GM23338 (cell line): ENCODE results near the gene IL1RL1. TPM values are rescaled to one million over a fixed set of nuclear protein-coding genes. Genes with fewer than 3 reads are reported as not detected.

Experiments
- ATAC-seq: fragments of 200-7000 bp; cut with Tn5 transposase; 3 replicates; pipeline ENCODE4 v1.9.1; 2020
- DNase-seq: peaks from one replicate; pipeline ENCODE4 v3.0.0-alpha.2; 2015; ENCODE audit warnings: low spot score
- H2AFZ ChIP-seq: fragments of 200-600 bp; sonication (generic); 2 replicates; pipeline ENCODE4 v1.8.0; 2016; ENCODE audit warnings: antibody characterized with exemption, mild to moderate bottlenecking, moderate library complexity
- H3F3A ChIP-seq: fragments of 200-600 bp; sonication (generic); replicated peaks from 2 replicates; pipeline ENCODE4 v1.8.0; 2017; ENCODE audit warnings: antibody characterized with exemption, mixed run types, low read depth
- H3K27ac ChIP-seq: fragments of 200-600 bp; sonication (generic); 2 replicates; pipeline ENCODE4 v1.6.1; 2016; ENCODE audit warnings: low read depth
- H3K27me3 ChIP-seq: fragments of 200-600 bp; sonication (generic); 2 replicates; pipeline ENCODE4 v1.8.0; 2016; ENCODE audit warnings: mild to moderate bottlenecking, mixed run types, moderate library complexity; ENCODE audit not compliant: insufficient read depth
- H3K36me3 ChIP-seq: fragments of 200-600 bp; sonication (generic); 2 replicates; pipeline ENCODE4 v1.8.0; 2016; ENCODE audit warnings: mild to moderate bottlenecking; ENCODE audit not compliant: insufficient read depth
- H3K4me1 ChIP-seq: fragments of 200-600 bp; sonication (generic); 2 replicates; pipeline ENCODE4 v1.8.0; 2016; ENCODE audit warnings: mild to moderate bottlenecking, moderate library complexity; ENCODE audit not compliant: insufficient read depth
- H3K4me2 ChIP-seq: fragments of 200-600 bp; sonication (generic); 2 replicates; pipeline ENCODE4 v1.7.1; 2017; ENCODE audit warnings: mixed run types
- H3K4me3 ChIP-seq: fragments of 200-600 bp; sonication (generic); 2 replicates; pipeline ENCODE4 v1.6.1; 2016; ENCODE audit warnings: mixed run types
- H3K79me2 ChIP-seq: fragments of 200-600 bp; sonication (generic); replicated peaks from 2 replicates; pipeline ENCODE4 v1.8.0; 2017; ENCODE audit warnings: mild to moderate bottlenecking; ENCODE audit not compliant: insufficient read depth
- H3K9me2 ChIP-seq: fragments of 200-600 bp; sonication (generic); 2 replicates; pipeline ENCODE4 v1.8.0; 2017; ENCODE audit not compliant: insufficient read depth
- H4K20me1 ChIP-seq: fragments of 200-600 bp; sonication (generic); replicated peaks from 2 replicates; pipeline ENCODE4 v1.8.0; 2017; ENCODE audit warnings: mild to moderate bottlenecking; ENCODE audit not compliant: insufficient read depth
- H3K27ac Mint-ChIP-seq: 2 replicates; pipeline ENCODE4 v1.8.0; 2020; ENCODE audit warnings: inconsistent platforms, mild to moderate bottlenecking, moderate library complexity, mixed read lengths
- H3K27me3 Mint-ChIP-seq: 3 replicates; pipeline ENCODE4 v1.8.0; 2022; ENCODE audit warnings: low read depth, mild to moderate bottlenecking, moderate library complexity, mixed read lengths, inconsistent platforms; ENCODE audit not compliant: insufficient read depth, poor library complexity
- H3K36me3 Mint-ChIP-seq: 3 replicates; pipeline ENCODE4 v1.8.0; 2021; ENCODE audit warnings: low read depth, mild to moderate bottlenecking, inconsistent platforms, moderate library complexity, mixed read lengths
- H3K4me1 Mint-ChIP-seq: 3 replicates; pipeline ENCODE4 v1.8.0; 2020; ENCODE audit warnings: mild to moderate bottlenecking, inconsistent platforms, mixed read lengths
- H3K4me3 Mint-ChIP-seq: 3 replicates; pipeline ENCODE4 v1.8.0; 2021; ENCODE audit warnings: moderate library complexity, mild to moderate bottlenecking, inconsistent platforms, mixed read lengths
- H3K9me3 Mint-ChIP-seq: 3 replicates; pipeline ENCODE4 v1.8.0; 2020; ENCODE audit warnings: moderate library complexity, mild to moderate bottlenecking, inconsistent platforms, mixed read lengths
- CREB1 ChIP-seq: fragments of 250-450 bp; sonication (Bioruptor Pico); IDR thresholded peaks from 2 replicates; pipeline ENCODE4 v1.5.0; 2020; ENCODE audit warnings: low read depth, mild to moderate bottlenecking, moderate library complexity
- EZH2 ChIP-seq: fragments of 200-600 bp; sonication (generic); IDR thresholded peaks from one replicate; pipeline ENCODE4 v1.8.0; 2017; ENCODE audit warnings: antibody characterized with exemption, mild to moderate bottlenecking, low read depth; ENCODE audit not compliant: unreplicated experiment
- EZH2phosphoT487 ChIP-seq: fragments of 200-600 bp; sonication (generic); IDR thresholded peaks from one replicate; pipeline ENCODE4 v1.8.1; 2018; ENCODE audit warnings: antibody characterized with exemption; ENCODE audit not compliant: unreplicated experiment
- JUNB ChIP-seq: IDR thresholded peaks from one replicate; pipeline ENCODE4 v1.6.1; 2016; ENCODE audit warnings: antibody characterized with exemption; ENCODE audit not compliant: unreplicated experiment
- NANOG ChIP-seq: IDR thresholded peaks from 2 replicates; pipeline ENCODE4 v1.6.1; 2016; ENCODE audit warnings: antibody characterized with exemption, borderline replicate concordance
- POLR2AphosphoS5 ChIP-seq: IDR thresholded peaks from 2 replicates; pipeline ENCODE4 v1.6.1; 2016; ENCODE audit warnings: antibody characterized with exemption, low read depth
- ZNF114 ChIP-seq: fragments of 250-450 bp; sonication (Bioruptor Pico); IDR thresholded peaks from 2 replicates; pipeline ENCODE4 v1.5.0; 2020; ENCODE audit warnings: mild to moderate bottlenecking, moderate library complexity
- ZNF331 ChIP-seq: fragments of 250-450 bp; sonication (Bioruptor Pico); IDR thresholded peaks from 2 replicates; pipeline ENCODE4 v1.5.0; 2020; ENCODE audit warnings: low read depth, mild to moderate bottlenecking, moderate library complexity
- polyA plus RNA-seq: library from polyadenylated mRNA; unstranded; fragments of >200 nt; fragmentation: Nextera tagmentation; extraction: Ambion mirVana; gene quantifications from 2 replicates; pipeline ENCODE4 v1.2.1, GENCODE V29; 2016
- total RNA-seq: library from RNA; depleted of rRNA; stranded (reverse); fragments of >200 nt; shearing (Covaris generic); gene quantifications from 2 replicates; pipeline ENCODE4 v1.2.3, GENCODE V29; 2014
- TF ChIP-seq, protein P1 (sequence below): IDR thresholded peaks from one replicate; pipeline ENCODE4 v1.6.1; 2018; ENCODE audit warnings: antibody characterized with exemption; ENCODE audit not compliant: unreplicated experiment
- TF ChIP-seq, protein P2 (sequence below), 2 experiments: fragments of 200-600 bp in 1 of 2; sonication (generic) in 1 of 2; conservative IDR thresholded peaks; 2 replicates each; pipeline versions ENCODE4 v1.5.1 to v1.6.1; 2016 to 2017; ENCODE audit warnings: antibody characterized with exemption in 2 of 2, low read depth in 2 of 2, mild to moderate bottlenecking in 2 of 2, moderate library complexity in 1 of 2
- TF ChIP-seq, protein P3 (sequence below): fragments of 250-450 bp; sonication (Bioruptor Pico); IDR thresholded peaks from 2 replicates; pipeline ENCODE4 v1.5.0; 2020; ENCODE audit warnings: mild to moderate bottlenecking, moderate library complexity

IL1RL1 gene
- total and polyA plus RNA-seq, 2 experiments from 2014 or later, result not detected

DNA sequence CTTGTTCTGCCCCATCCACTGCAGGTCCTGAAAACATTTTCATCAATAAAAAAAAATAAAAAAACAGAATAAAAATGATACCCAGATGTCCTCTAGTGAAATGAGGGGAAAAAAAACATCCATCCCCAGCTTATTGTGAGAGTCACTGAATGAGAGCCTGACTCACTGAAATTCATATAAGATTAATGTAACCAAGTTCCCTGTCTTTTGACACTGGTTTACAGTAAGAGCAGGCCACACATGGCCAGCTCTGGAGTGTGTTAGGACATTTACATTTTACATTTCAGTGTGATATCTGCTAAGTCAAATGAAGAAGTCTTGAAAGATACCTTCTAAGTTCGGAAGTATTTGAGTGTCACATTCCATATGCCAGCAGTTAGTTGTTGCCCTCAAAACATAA is 23.1 kb downstream of the IL1RL1 start:
- H3K36me3 Mint-ChIP-seq, result no peaks in the 10 kb centered on the region
- ATAC-seq (no peak), DNase-seq (no peak)
- Histone ChIP-seq H3K4me1 (no peaks in the 10 kb centered on the region), H3K4me3 (no peak overlapping the region), H3K79me2 (no peaks in the 10 kb centered on the region), H3K27me3 (no peaks in the 10 kb centered on the region), H3K4me2 (no peak overlapping the region), H3K9me2 (no peaks in the 10 kb centered on the region; the same call in 1 of the 2 replicates), H3K27ac (no peak overlapping the region), H2AFZ (no peak overlapping the region), H4K20me1 (no peaks in the 10 kb centered on the region), H3K36me3 (no peaks in the 10 kb centered on the region), H3F3A (no peaks in the 10 kb centered on the region)
- H3K9me3 Mint-ChIP-seq, result 0 out of 3 replicates have a peak, but pooled peaks cover 5% of the 10 kb centered on the region
- H3K4me3 Mint-ChIP-seq, result no peak overlapping the region
- no peaks in the 10 kb centered on the region for H3K4me1 Mint-ChIP-seq
- H3K27ac Mint-ChIP-seq, result no peak overlapping the region
- no peaks in the 10 kb centered on the region for H3K27me3 Mint-ChIP-seq
- TF ChIP-seq EZH2 (no peak), ZNF331 (CRISPR knock-in tag) (no peak), JUNB (no peak), NANOG (no peak), EZH2phosphoT487 (no peak), CREB1 (no peak), ZNF114 (CRISPR knock-in tag) (no peak), POLR2AphosphoS5 (no peak)
- TF ChIP-seq, protein P1, sequence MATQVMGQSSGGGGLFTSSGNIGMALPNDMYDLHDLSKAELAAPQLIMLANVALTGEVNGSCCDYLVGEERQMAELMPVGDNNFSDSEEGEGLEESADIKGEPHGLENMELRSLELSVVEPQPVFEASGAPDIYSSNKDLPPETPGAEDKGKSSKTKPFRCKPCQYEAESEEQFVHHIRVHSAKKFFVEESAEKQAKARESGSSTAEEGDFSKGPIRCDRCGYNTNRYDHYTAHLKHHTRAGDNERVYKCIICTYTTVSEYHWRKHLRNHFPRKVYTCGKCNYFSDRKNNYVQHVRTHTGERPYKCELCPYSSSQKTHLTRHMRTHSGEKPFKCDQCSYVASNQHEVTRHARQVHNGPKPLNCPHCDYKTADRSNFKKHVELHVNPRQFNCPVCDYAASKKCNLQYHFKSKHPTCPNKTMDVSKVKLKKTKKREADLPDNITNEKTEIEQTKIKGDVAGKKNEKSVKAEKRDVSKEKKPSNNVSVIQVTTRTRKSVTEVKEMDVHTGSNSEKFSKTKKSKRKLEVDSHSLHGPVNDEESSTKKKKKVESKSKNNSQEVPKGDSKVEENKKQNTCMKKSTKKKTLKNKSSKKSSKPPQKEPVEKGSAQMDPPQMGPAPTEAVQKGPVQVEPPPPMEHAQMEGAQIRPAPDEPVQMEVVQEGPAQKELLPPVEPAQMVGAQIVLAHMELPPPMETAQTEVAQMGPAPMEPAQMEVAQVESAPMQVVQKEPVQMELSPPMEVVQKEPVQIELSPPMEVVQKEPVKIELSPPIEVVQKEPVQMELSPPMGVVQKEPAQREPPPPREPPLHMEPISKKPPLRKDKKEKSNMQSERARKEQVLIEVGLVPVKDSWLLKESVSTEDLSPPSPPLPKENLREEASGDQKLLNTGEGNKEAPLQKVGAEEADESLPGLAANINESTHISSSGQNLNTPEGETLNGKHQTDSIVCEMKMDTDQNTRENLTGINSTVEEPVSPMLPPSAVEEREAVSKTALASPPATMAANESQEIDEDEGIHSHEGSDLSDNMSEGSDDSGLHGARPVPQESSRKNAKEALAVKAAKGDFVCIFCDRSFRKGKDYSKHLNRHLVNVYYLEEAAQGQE, result no peak
- TF ChIP-seq, protein P2, sequence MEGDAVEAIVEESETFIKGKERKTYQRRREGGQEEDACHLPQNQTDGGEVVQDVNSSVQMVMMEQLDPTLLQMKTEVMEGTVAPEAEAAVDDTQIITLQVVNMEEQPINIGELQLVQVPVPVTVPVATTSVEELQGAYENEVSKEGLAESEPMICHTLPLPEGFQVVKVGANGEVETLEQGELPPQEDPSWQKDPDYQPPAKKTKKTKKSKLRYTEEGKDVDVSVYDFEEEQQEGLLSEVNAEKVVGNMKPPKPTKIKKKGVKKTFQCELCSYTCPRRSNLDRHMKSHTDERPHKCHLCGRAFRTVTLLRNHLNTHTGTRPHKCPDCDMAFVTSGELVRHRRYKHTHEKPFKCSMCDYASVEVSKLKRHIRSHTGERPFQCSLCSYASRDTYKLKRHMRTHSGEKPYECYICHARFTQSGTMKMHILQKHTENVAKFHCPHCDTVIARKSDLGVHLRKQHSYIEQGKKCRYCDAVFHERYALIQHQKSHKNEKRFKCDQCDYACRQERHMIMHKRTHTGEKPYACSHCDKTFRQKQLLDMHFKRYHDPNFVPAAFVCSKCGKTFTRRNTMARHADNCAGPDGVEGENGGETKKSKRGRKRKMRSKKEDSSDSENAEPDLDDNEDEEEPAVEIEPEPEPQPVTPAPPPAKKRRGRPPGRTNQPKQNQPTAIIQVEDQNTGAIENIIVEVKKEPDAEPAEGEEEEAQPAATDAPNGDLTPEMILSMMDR (conservative IDR thresholded peaks at IDR 0.05; ENCODE audit: low read depth in 2 of 2), result no peak
- TF ChIP-seq, protein P3, sequence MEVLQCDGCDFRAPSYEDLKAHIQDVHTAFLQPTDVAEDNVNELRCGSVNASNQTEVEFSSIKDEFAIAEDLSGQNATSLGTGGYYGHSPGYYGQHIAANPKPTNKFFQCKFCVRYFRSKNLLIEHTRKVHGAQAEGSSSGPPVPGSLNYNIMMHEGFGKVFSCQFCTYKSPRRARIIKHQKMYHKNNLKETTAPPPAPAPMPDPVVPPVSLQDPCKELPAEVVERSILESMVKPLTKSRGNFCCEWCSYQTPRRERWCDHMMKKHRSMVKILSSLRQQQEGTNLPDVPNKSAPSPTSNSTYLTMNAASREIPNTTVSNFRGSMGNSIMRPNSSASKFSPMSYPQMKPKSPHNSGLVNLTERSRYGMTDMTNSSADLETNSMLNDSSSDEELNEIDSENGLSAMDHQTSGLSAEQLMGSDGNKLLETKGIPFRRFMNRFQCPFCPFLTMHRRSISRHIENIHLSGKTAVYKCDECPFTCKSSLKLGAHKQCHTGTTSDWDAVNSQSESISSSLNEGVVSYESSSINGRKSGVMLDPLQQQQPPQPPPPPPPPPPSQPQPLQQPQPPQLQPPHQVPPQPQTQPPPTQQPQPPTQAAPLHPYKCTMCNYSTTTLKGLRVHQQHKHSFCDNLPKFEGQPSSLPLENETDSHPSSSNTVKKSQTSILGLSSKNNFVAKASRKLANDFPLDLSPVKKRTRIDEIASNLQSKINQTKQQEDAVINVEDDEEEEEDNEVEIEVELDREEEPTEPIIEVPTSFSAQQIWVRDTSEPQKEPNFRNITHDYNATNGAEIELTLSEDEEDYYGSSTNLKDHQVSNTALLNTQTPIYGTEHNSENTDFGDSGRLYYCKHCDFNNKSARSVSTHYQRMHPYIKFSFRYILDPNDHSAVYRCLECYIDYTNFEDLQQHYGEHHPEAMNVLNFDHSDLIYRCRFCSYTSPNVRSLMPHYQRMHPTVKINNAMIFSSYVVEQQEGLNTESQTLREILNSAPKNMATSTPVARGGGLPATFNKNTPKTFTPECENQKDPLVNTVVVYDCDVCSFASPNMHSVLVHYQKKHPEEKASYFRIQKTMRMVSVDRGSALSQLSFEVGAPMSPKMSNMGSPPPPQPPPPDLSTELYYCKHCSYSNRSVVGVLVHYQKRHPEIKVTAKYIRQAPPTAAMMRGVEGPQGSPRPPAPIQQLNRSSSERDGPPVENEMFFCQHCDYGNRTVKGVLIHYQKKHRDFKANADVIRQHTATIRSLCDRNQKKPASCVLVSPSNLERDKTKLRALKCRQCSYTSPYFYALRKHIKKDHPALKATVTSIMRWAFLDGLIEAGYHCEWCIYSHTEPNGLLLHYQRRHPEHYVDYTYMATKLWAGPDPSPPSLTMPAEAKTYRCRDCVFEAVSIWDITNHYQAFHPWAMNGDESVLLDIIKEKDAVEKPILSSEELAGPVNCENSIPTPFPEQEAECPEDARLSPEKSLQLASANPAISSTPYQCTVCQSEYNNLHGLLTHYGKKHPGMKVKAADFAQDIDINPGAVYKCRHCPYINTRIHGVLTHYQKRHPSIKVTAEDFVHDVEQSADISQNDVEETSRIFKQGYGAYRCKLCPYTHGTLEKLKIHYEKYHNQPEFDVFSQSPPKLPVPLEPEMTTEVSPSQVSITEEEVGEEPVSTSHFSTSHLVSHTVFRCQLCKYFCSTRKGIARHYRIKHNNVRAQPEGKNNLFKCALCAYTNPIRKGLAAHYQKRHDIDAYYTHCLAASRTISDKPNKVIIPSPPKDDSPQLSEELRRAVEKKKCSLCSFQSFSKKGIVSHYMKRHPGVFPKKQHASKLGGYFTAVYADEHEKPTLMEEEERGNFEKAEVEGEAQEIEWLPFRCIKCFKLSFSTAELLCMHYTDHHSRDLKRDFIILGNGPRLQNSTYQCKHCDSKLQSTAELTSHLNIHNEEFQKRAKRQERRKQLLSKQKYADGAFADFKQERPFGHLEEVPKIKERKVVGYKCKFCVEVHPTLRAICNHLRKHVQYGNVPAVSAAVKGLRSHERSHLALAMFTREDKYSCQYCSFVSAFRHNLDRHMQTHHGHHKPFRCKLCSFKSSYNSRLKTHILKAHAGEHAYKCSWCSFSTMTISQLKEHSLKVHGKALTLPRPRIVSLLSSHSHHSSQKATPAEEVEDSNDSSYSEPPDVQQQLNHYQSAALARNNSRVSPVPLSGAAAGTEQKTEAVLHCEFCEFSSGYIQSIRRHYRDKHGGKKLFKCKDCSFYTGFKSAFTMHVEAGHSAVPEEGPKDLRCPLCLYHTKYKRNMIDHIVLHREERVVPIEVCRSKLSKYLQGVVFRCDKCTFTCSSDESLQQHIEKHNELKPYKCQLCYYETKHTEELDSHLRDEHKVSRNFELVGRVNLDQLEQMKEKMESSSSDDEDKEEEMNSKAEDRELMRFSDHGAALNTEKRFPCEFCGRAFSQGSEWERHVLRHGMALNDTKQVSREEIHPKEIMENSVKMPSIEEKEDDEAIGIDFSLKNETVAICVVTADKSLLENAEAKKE, result no peak
